Upper lobe of left lung (tissue), 6 donors: ENCODE data around the gene UGT3A1. TPM values are rescaled to one million over a fixed set of nuclear protein-coding genes. Genes with fewer than 3 reads are reported as not detected.
A peak's percentile ranks its signal among the peaks of the same experiment; 100 is the strongest.

ENCODE experiments used
- ATAC-seq, 2 donors: fragments of 200-7000 bp; cut with Tn5 transposase; one replicate each; pipeline ENCODE4 v1.9.1; 2022; ENCODE audit warnings: mild to moderate bottlenecking in 2 of 2, moderate library complexity in 2 of 2; ENCODE audit not compliant: low FRiP score in 2 of 2
- DNase-seq, 2 donors: peaks; one replicate each; pipeline ENCODE4 v3.0.0-alpha.2; 2019 to 2020
- H3K27ac ChIP-seq, 4 donors: fragments of 200-600 bp; sonication (generic); one replicate each; pipeline ENCODE4 v1.5.1; 2016 to 2019
- H3K27me3 ChIP-seq, 4 donors: fragments of 200-600 bp; sonication (generic); one replicate each; pipeline ENCODE4 v1.5.1; 2017 to 2019
- H3K36me3 ChIP-seq, 4 donors: fragments of 200-600 bp; sonication (generic); one replicate each; pipeline ENCODE4 v1.5.1; 2016 to 2019
- H3K4me1 ChIP-seq, 4 donors: fragments of 200-600 bp; sonication (generic); one replicate each; pipeline ENCODE4 v1.5.1; 2018 to 2019
- H3K4me3 ChIP-seq, 4 donors: fragments of 200-600 bp; sonication (generic); one replicate each; pipeline ENCODE4 v1.5.1; 2017 to 2019; ENCODE audit warnings: mild to moderate bottlenecking in 2 of 4, moderate library complexity in 1 of 4
- H3K9me3 ChIP-seq, 4 donors: fragments of 200-600 bp; sonication (generic); one replicate each; pipeline ENCODE4 v1.5.1; 2018 to 2019
- EP300 ChIP-seq, 4 donors: sonication (generic); formaldehyde crosslinking; IDR thresholded peaks; one replicate each; pipeline ENCODE4 v1.5.1; 2017; ENCODE audit warnings: antibody characterized with exemption in 4 of 4, control low read depth in 2 of 4
- POLR2A ChIP-seq, 4 donors: fragments of 450-650 bp; IDR thresholded peaks; one replicate each; pipeline ENCODE4 v1.5.1; 2016 to 2017; ENCODE audit warnings: antibody characterized with exemption in 4 of 4, mild to moderate bottlenecking in 2 of 4
- POLR2AphosphoS5 ChIP-seq, 2 donors: sonication (generic); formaldehyde crosslinking; IDR thresholded peaks; one replicate each; pipeline ENCODE4 v1.5.1; 2017; ENCODE audit warnings: antibody characterized with exemption in 2 of 2
- WGBS, 2 donors: methylation state at CpG; one replicate each; pipeline ENCODE4 v1.1.5; 2017 to 2018; 5-methylcytosine and 5-hydroxymethylcytosine counted together
- total RNA-seq, 6 donors: library from RNA; depleted of rRNA in 4 of 6; stranded (reverse); fragments of >200 nt in 4 of 6; gene quantifications; one replicate each; pipeline versions ENCODE4 v1.1.0 to v1.2.1, GENCODE V29; 2016 to 2021
- TF ChIP-seq, protein P1 (sequence below), 6 experiments: fragments of 450-650 bp in 4 of 6; fragments of 200-600 bp in 2 of 6; sonication (generic) in 2 of 6; IDR thresholded peaks; one replicate each; pipeline ENCODE4 v1.5.1; 2016 to 2019; ENCODE audit warnings: antibody characterized with exemption in 6 of 6
- donor health status: DM: no; HTN: no; CAD: no; lungs with moderate emphysema.
- donor health status: DM: no; HTN: yes; CAD: no; lungs with severe emphysema.

Gene UGT3A1
- total RNA-seq, 6 donors from 2014 or later, result not detected

DNA sequence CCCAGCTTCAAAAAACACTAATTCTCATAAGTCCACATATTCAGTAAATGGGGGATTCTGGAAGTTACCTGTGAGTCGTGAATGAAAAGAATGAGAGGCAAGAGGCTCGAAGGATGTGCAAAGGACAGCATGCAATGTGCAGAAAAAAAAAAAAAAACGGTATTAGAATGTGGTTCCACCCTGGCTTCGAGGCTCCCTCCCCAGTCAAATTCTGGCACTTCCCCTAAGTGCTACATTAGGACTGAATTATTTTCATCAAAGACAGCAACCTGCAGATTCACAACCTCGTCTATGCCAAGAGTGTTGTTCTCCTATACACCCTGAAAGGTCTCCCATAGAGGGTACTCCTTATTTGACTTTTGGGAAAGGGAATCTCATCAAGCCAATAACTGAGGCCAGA lies 69.3 kb downstream of the UGT3A1 start:
- H3K27me3 ChIP-seq, result no peaks in the 10 kb centered on the region
- H3K9me3 ChIP-seq, result no peaks in the 10 kb centered on the region
- peaks cover 3 to 13% (median 9%) of the 10 kb centered on the region in 4 donors for H3K4me1 ChIP-seq
- no peak overlapping the region for H3K4me3 ChIP-seq
- 64 to 80% methylated on average over 5 of the region's 5 CpGs for WGBS, 2 donors
- DNase-seq (no peak), ATAC-seq (no peak)
- H3K27ac ChIP-seq, result no peak overlapping the region
- no peaks in the 10 kb centered on the region for H3K36me3 ChIP-seq
- TF ChIP-seq POLR2A (IDR thresholded peaks at IDR 0.05), result no peak

DNA sequence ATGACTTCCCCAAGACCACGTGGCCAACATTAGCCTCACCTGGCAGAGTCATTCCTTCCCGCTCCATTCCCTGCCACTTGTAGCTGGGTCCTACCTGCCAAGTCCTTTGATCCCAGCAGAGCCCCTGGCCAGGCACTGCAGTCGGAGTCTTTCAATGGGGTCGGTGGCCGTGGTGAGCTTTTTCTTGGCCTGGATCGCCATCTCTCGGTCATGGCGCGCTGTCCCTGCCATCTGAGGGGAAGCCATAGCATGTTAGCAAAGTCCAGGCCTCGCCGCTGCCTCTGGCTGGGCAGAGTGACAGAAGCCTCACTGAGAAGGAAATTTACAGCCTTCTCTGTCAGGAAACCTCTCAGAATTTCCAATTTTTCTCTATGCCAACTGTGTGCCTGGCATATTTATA lies 70.3 kb downstream of the UGT3A1 start:
- Histone ChIP-seq H3K36me3 (no peaks in the 10 kb centered on the region), H3K27ac (no peak overlapping the region), H3K9me3 (no peaks in the 10 kb centered on the region), H3K4me1 (peaks cover 0 to 13% (median 9%) of the 10 kb centered on the region in 4 donors), H3K4me3 (no peak overlapping the region), H3K27me3 (no peaks in the 10 kb centered on the region)
- ATAC-seq, result peak in 1 of 2 donors; percentile 49
- TF ChIP-seq EP300 (IDR thresholded peaks at IDR 0.05) (no peak), POLR2A (IDR thresholded peaks at IDR 0.05) (no peak), POLR2AphosphoS5 (IDR thresholded peaks at IDR 0.05) (no peak)
- TF ChIP-seq, protein P1, sequence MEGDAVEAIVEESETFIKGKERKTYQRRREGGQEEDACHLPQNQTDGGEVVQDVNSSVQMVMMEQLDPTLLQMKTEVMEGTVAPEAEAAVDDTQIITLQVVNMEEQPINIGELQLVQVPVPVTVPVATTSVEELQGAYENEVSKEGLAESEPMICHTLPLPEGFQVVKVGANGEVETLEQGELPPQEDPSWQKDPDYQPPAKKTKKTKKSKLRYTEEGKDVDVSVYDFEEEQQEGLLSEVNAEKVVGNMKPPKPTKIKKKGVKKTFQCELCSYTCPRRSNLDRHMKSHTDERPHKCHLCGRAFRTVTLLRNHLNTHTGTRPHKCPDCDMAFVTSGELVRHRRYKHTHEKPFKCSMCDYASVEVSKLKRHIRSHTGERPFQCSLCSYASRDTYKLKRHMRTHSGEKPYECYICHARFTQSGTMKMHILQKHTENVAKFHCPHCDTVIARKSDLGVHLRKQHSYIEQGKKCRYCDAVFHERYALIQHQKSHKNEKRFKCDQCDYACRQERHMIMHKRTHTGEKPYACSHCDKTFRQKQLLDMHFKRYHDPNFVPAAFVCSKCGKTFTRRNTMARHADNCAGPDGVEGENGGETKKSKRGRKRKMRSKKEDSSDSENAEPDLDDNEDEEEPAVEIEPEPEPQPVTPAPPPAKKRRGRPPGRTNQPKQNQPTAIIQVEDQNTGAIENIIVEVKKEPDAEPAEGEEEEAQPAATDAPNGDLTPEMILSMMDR (IDR thresholded peaks at IDR 0.05), result no peak
- 81% methylated on average over 11 of the region's 11 CpGs for WGBS, 2 donors
- DNase-seq, result peak in 1 of 2 donors; percentile 14

DNA sequence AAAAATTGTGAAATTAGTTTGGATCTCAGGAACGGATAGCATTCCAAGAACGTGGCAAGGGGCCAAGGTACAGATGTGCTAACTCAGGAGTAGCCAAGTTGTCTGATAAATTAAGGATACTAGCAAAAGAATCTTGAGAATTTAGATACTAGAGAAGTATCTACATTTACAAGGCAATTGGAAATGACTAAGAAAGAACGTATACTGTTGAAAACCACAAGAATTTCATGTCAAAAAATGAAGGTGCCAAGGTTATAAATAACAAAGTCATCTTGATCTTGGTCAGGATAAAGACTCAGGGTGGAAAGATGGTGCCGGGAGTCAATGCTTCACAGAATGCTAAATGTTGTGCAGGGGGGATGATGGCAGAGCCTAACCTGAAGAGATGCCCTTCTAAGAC lies 72.0 kb downstream of the UGT3A1 start:
- DNase-seq (no peak), ATAC-seq (no peak)
- Histone ChIP-seq H3K9me3 (no peaks in the 10 kb centered on the region), H3K4me3 (no peak overlapping the region), H3K36me3 (no peaks in the 10 kb centered on the region), H3K27ac (no peak overlapping the region), H3K4me1 (no peaks in the 10 kb centered on the region), H3K27me3 (no peaks in the 10 kb centered on the region)
- WGBS, 2 donors, result 61 to 71% methylated on average over 4 of the region's 4 CpGs
- TF ChIP-seq EP300 (IDR thresholded peaks at IDR 0.05) (no peak), POLR2AphosphoS5 (IDR thresholded peaks at IDR 0.05) (no peak), POLR2A (IDR thresholded peaks at IDR 0.05) (no peak)
- TF ChIP-seq, protein P1 (IDR thresholded peaks at IDR 0.05), result no peak

DNA sequence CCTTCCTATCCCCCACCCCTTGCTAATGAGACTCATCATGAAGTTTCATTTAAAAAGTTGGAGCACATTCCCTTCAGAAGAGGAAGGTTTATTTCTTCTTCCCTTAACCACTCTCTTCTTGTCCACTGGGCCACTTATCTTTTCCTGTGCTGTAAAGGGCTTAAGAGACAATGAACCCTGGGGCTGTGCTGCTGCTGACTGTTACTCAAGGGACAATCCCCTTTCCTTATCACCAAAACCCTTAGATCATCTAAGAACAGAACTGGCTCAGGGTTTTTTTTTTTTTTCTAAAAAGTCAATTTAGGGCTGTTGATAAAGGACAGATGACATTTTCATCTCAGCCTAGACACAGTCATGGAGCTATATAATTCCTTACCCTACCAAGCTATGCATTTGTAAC lies 82.4 kb downstream of the UGT3A1 start:
- H3K36me3 ChIP-seq, result no peaks in the 10 kb centered on the region
- H3K4me3 ChIP-seq, result no peak overlapping the region
- no peak for DNase-seq
- H3K27ac ChIP-seq, result no peak overlapping the region
- H3K27me3 ChIP-seq, result no peaks in the 10 kb centered on the region
- ATAC-seq, result no peak
- no peak for TF ChIP-seq POLR2AphosphoS5 (IDR thresholded peaks at IDR 0.05)
- TF ChIP-seq, protein P1 (IDR thresholded peaks at IDR 0.05), result no peak
- TF ChIP-seq POLR2A (IDR thresholded peaks at IDR 0.05), result no peak
- TF ChIP-seq EP300 (IDR thresholded peaks at IDR 0.05), result no peak
- no peaks in the 10 kb centered on the region for H3K9me3 ChIP-seq
- no peaks in the 10 kb centered on the region for H3K4me1 ChIP-seq

DNA sequence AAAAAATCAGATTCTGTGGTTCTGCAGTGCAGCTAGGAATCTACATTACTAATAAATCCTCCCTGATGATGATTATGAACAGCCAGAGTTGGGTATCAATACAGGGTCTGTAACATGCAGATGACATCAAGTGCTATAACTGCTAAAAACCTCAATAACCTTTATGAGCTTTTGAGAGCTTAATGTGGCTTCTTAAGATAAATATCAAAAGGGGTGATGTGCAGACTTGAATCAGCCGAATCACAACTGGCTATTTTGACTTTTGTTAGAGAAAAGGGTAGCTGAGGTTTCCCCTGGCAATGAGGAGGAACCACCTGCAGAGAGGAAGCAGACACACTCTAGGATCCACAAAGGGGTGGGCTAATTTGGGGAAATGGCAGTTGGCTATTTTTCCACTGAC lies 83.0 kb downstream of the UGT3A1 start:
- ATAC-seq (no peak), DNase-seq (no peak)
- no peaks in the 10 kb centered on the region for H3K9me3 ChIP-seq
- no peaks in the 10 kb centered on the region for H3K27me3 ChIP-seq
- no peak overlapping the region for H3K4me3 ChIP-seq
- 57% methylated on average over 1 of the region's 1 CpG for WGBS, 2 donors
- no peak for TF ChIP-seq EP300 (IDR thresholded peaks at IDR 0.05)
- no peak for TF ChIP-seq POLR2AphosphoS5 (IDR thresholded peaks at IDR 0.05)
- TF ChIP-seq, protein P1 (IDR thresholded peaks at IDR 0.05), result no peak
- TF ChIP-seq POLR2A (IDR thresholded peaks at IDR 0.05), result no peak
- no peak overlapping the region for H3K27ac ChIP-seq
- H3K36me3 ChIP-seq, result no peaks in the 10 kb centered on the region
- H3K4me1 ChIP-seq, result no peaks in the 10 kb centered on the region
